AG04450 (cell line): Measurements from ENCODE around the gene PHF21B. TPM values are rescaled to one million over a fixed set of nuclear protein-coding genes. Genes with fewer than 3 reads are reported as not detected.

Source experiments
- CTCF ChIA-PET: fragments of 300-600, 350-600 bp; formaldehyde crosslinking; extraction: SDS; loops from one replicate; lab custom pipeline; 2022; ENCODE audit warnings: antibody characterized with exemption, inconsistent platforms; lab: Charles Lee
- POLR2A ChIA-PET: fragments of 350-600 bp; formaldehyde crosslinking; extraction: SDS; loops from one replicate; lab custom pipeline; 2021; ENCODE audit warnings: antibody characterized with exemption, inconsistent platforms; lab: Yijun Ruan, JAX
- DNase-seq: peaks from one replicate; pipeline ENCODE4 v3.0.0-alpha.2; 2011; ENCODE audit warnings: low read depth, low spot score
- H3K27ac ChIP-seq: one replicate; pipeline ENCODE4 v1.5.1; 2012; ENCODE audit warnings: low read depth, low read length, control low read depth
- H3K27me3 ChIP-seq: one replicate; pipeline ENCODE4 v1.6.0; 2012; ENCODE audit warnings: low read length; ENCODE audit not compliant: control insufficient read depth, insufficient read depth
- H3K4me3 ChIP-seq: 2 replicates; pipeline ENCODE4 v1.5.1; 2011; ENCODE audit warnings: mild to moderate bottlenecking, low read depth, low read length, control low read depth
- H3K9me3 ChIP-seq: 2 replicates; pipeline ENCODE4 v1.5.1; 2012; ENCODE audit warnings: low read length; ENCODE audit not compliant: control insufficient read depth, insufficient read depth
- polyA plus RNA-seq: library from polyadenylated mRNA; depleted of rRNA; stranded (reverse); fragments of >200 nt; gene quantifications from 2 replicates; pipeline ENCODE4 v1.2.3, GENCODE V29; 2011
- TF ChIP-seq, protein P1 (sequence below): IDR thresholded peaks from 2 replicates; pipeline ENCODE4 v1.5.1; 2011; ENCODE audit warnings: low read depth, low read length, control low read depth, inconsistent platforms

The PHF21B gene
- polyA plus RNA-seq, 1 experiment = not detected

DNA sequence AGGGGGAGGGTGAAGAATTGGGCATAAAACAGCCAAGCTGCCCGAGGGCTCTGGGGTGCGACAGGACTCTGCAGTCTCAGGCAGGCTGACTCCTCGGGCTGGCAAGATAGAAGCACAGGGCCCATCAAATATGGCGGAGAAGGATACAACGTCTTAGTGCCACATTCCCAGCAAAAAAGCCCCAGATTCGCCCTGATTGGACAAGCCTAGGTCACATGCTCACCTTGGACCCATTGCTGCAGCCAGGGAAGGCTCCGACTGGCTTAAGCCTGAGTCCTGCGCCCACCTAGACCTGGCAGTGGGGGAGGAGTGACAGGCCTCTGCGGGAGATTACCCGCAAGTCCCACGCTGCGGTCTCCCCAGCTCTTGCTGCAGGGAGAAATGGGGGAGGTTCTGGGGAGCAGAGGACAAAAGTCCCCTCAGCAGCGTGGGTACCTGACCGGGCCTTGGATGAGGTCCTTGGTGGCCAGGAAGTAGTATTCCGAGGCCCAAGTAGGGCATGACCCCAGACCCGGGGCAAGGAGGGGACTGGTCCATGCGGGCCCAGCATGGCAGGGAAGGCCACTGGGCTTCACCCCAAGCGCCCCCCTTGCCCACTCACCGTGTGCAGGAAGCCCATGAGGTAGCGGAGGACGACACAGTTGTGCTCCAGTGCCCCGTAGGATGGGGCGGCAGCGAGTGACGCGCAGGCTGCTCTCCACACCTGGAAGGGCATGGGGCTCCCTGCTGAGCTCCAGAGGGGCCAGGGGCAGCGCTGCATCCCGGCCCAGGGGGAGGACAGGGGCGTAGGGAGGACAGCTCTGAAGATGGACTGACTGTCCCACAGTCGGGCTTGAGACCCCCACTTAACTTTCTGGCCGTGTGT, 144.4 kb downstream of the PHF21B start:
- Histone ChIP-seq H3K27ac (no peak overlapping the region), H3K27me3 (no peaks in the 10 kb centered on the region), H3K9me3 (peaks cover 3% of the 10 kb centered on the region; the same call in 1 of the 2 replicates), H3K4me3 (no peak overlapping the region)
- DNase-seq = no peak
- TF ChIP-seq, protein P1, sequence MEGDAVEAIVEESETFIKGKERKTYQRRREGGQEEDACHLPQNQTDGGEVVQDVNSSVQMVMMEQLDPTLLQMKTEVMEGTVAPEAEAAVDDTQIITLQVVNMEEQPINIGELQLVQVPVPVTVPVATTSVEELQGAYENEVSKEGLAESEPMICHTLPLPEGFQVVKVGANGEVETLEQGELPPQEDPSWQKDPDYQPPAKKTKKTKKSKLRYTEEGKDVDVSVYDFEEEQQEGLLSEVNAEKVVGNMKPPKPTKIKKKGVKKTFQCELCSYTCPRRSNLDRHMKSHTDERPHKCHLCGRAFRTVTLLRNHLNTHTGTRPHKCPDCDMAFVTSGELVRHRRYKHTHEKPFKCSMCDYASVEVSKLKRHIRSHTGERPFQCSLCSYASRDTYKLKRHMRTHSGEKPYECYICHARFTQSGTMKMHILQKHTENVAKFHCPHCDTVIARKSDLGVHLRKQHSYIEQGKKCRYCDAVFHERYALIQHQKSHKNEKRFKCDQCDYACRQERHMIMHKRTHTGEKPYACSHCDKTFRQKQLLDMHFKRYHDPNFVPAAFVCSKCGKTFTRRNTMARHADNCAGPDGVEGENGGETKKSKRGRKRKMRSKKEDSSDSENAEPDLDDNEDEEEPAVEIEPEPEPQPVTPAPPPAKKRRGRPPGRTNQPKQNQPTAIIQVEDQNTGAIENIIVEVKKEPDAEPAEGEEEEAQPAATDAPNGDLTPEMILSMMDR = no peak
- ChIA-PET POLR2A (no interaction called here), CTCF (no interaction called here)

DNA sequence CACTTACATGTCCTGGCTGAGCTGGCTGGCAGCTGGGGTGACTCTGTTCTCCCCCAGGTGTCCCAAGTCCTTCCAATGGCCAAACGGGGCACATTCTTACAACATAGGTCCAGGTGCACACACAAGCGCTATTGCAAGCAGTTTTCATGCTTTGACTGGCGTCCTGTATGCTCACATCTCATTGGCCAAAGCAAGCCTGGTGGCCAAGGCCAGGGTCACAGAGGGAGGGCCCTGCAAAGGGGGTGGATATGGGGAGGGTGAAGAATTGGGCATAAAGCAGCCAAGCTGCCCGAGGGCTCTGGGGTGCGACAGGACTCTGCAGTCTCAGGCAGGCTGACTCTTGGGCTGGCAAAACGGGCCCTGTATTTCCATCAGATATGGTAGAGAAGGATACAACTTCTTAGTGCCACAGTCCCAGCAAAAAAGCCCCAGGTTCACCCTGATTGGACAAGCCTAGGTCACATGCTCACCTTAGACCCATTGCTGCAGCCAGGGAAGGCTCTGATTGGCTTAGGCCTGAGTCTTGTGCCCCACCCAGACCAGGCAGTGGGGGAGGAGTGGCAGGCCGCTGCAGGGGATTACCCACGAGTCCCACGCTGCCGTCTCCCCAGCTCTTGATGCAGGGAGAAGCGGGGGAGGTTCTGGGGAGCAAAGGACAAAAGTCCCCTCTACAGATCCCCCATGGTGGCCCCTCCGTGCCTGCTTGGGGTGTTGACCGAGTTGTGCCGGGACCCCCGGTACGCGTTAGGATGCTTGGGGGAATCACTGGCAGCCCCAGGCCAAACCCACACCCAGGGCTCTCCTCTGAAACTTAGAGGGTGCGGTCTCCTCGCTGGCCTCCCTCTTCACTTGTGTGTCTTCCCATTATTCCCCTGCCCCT, 146.6 kb downstream of the PHF21B start:
- Histone ChIP-seq H3K4me3 (no peak overlapping the region), H3K9me3 (peaks cover 3% of the 10 kb centered on the region; the same call in 1 of the 2 replicates), H3K27ac (no peak overlapping the region), H3K27me3 (no peaks in the 10 kb centered on the region)
- DNase-seq = no peak
- ChIA-PET POLR2A (no interaction called here), CTCF (no interaction called here)
- TF ChIP-seq, protein P1 = no peak

- no peak overlapping the region for H3K4me3 ChIP-seq
- H3K9me3 ChIP-seq = peaks cover 3% of the 10 kb centered on the region; the same call in 1 of the 2 replicates
- H3K27me3 ChIP-seq = no peaks in the 10 kb centered on the region
- H3K27ac ChIP-seq = no peak overlapping the region
- DNase-seq = no peak
- ChIA-PET POLR2A (no interaction called here), CTCF (no interaction called here)
- TF ChIP-seq, protein P1 = no peak
These were observed 147.5 kb downstream of the PHF21B start for GRCh38 chr22:44862281-44862680.

- no peak overlapping the region for H3K4me3 ChIP-seq
- POLR2A ChIA-PET = no interaction called here
- TF ChIP-seq, protein P1 = no peak
- CTCF ChIA-PET = no interaction called here
- peaks cover 3% of the 10 kb centered on the region; the same call in 1 of the 2 replicates for H3K9me3 ChIP-seq
- no peak overlapping the region for H3K27ac ChIP-seq
- no peak for DNase-seq
- no peaks in the 10 kb centered on the region for H3K27me3 ChIP-seq
These were observed 148.6 kb downstream of the PHF21B start for GRCh38 chr22:44861245-44861644.
